Measurements from ENCODE around the gene ZC3HAV1. TPM values are rescaled to one million over a fixed set of nuclear protein-coding genes. Genes with fewer than 3 reads are reported as not detected.
A peak's percentile ranks its signal among the peaks of the same experiment; 100 is the strongest.

ZC3HAV1 gene
- 10 to 100 TPM; 28.8 to 50.8 (median 39.1) TPM for total RNA-seq
- 10 to 100 TPM in 1 of 3 donors, 1 to 10 TPM in 2; 7.7 to 33.6 (median 9.9) TPM for polyA plus RNA-seq
- long read RNA-seq, donor 1, full-length matches to known transcripts: 5 of 5 reads
- long read RNA-seq, donor 1, partial matches to known transcripts: 0 of 5 reads
- long read RNA-seq, donor 1, other reads (novel, unspliced or antisense): 0 of 5 reads
- long read RNA-seq, donor 2, full-length matches to known transcripts: 5 of 5 reads
- long read RNA-seq, donor 2, partial matches to known transcripts: 0 of 5 reads
- long read RNA-seq, donor 2, other reads (novel, unspliced or antisense): 0 of 5 reads
- long read RNA-seq, donor 3, full-length matches to known transcripts: 3 of 3 reads
- long read RNA-seq, donor 3, partial matches to known transcripts: 0 of 3 reads
- long read RNA-seq, donor 3, other reads (novel, unspliced or antisense): 0 of 3 reads
- long read RNA-seq, donor 4, full-length matches to known transcripts: 7 of 30 reads
- long read RNA-seq, donor 4, partial matches to known transcripts: 4 of 30 reads
- long read RNA-seq, donor 4, other reads (novel, unspliced or antisense): 19 of 30 reads
- long read RNA-seq, donor 5, full-length matches to known transcripts: 31 of 42 reads
- long read RNA-seq, donor 5, partial matches to known transcripts: 9 of 42 reads
- long read RNA-seq, donor 5, other reads (novel, unspliced or antisense): 2 of 42 reads
- long read RNA-seq, donor 6, partial matches to known transcripts: 1 of 9 reads
- long read RNA-seq, donor 6, other reads (novel, unspliced or antisense): 7 of 9 reads
- long read RNA-seq, donor 7, full-length matches to known transcripts: 1 of 1 reads
- long read RNA-seq, donor 7, partial matches to known transcripts: 0 of 1 reads
- long read RNA-seq, donor 7, other reads (novel, unspliced or antisense): 0 of 1 reads
- long read RNA-seq, donor 8, full-length matches to known transcripts: 3 of 24 reads
- long read RNA-seq, donor 8, partial matches to known transcripts: 21 of 24 reads
- long read RNA-seq, donor 8, other reads (novel, unspliced or antisense): 0 of 24 reads
- long read RNA-seq, donor 9, full-length matches to known transcripts: 5 of 5 reads
- long read RNA-seq, donor 9, partial matches to known transcripts: 0 of 5 reads
- long read RNA-seq, donor 9, other reads (novel, unspliced or antisense): 0 of 5 reads
- long read RNA-seq, donor 10: 0 reads

DNA sequence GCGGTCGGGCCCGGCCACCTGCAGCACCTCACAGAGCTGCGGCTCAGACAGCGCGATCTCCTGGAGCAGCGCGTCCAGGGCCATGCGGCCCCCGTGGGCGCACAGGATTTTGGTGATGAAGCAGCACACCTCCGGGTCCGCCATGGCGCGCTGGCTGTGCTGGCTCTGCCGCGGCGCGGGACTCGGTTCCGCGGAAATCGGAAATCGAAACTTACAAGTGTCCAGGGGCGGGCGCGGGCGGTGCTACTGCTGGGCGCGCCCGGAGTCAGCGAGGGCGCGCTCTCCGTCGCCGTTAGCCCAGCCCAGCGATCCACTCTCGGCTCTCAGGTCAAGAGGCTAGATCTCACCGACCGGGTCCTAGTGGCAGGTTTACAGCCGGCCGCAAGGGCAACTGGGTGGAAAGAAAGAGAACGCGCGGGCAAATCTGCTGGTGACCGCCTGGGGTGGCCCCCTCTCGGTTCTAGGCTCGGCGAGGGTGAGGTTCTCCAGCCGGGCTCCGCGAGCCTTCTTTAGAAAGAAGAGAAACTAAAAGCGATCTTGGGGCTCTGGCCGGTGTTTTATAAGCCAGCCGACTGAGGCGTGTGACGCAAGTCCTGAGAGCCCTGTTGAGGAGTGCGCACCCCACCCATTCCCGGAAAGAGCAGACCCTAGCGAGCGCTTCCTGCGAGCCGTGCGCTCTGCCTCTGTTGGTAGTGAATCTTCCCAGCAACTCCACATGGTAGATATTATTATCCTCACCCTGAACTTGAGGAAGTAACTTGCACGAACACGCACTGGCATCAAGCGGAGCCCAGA, at the start of gene ZC3HAV1:
TSS of gene ZC3HAV1 (minus strand) at position 533 of the 795 bp plus-strand sequence. CDS start at position 144, 389 bp downstream.
- H3K4me3 ChIP-seq: peak within 1 kb of the TSS; percentile 66 to 94 (median 84)
- peak within 1 kb of the TSS; percentile 89 to 99 (median 94) for H3K27ac ChIP-seq
- whole genome bisulfite sequencing, 4 donors: 0 to 1% (median 0%) methylated on average over 28 to 68 of the region's 68 CpGs
- intact Hi-C loops (cut with DNase I): loop anchor here in 1 of 2 donors (10.0 kb wide), 1 partner anchor 215 kb away; no protein-coding TSS in a partner anchor
- no peaks in the 10 kb centered on the region for H3K9me3 ChIP-seq (replicated peaks in 1 of 3)
- peak; percentile 81 to 96 (median 91) for DNase-seq
- peak; percentile 78 to 91 for TF ChIP-seq POLR2A (IDR thresholded peaks at IDR 0.05)
- TF ChIP-seq, protein P1, sequence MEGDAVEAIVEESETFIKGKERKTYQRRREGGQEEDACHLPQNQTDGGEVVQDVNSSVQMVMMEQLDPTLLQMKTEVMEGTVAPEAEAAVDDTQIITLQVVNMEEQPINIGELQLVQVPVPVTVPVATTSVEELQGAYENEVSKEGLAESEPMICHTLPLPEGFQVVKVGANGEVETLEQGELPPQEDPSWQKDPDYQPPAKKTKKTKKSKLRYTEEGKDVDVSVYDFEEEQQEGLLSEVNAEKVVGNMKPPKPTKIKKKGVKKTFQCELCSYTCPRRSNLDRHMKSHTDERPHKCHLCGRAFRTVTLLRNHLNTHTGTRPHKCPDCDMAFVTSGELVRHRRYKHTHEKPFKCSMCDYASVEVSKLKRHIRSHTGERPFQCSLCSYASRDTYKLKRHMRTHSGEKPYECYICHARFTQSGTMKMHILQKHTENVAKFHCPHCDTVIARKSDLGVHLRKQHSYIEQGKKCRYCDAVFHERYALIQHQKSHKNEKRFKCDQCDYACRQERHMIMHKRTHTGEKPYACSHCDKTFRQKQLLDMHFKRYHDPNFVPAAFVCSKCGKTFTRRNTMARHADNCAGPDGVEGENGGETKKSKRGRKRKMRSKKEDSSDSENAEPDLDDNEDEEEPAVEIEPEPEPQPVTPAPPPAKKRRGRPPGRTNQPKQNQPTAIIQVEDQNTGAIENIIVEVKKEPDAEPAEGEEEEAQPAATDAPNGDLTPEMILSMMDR (IDR thresholded peaks at IDR 0.05): peak in 3 of 6 experiments; percentile 10 to 36 (median 30)
- no peaks in the 10 kb centered on the region for H3K36me3 ChIP-seq (replicated peaks in 1 of 2)
- H3K27me3 ChIP-seq: no peaks in the 10 kb centered on the region
- peaks cover 7 to 30% of the 10 kb centered on the region in 2 donors for H3K4me1 ChIP-seq (replicated peaks in 1 of 2)

DNA sequence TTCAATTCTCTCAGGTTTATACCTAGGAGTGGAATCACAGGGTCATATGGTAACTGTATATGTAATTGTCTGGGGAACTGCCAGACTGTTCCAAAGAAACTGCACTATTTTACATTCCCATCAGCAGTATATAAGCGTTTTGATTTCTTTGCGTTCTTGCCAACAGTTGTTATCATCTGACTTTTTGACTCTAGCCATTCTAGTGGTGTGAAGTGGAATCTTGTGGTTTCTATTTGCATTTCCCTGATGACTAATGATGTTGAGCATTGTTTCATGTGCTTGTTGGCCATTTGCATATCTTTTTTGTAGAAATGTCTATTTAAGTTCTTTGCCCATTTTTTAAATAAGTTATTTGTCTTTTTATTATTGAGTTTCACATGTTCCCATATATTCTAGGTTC, 44.3 kb upstream of the ZC3HAV1 start:
- H3K9me3 ChIP-seq (replicated peaks in 1 of 3): no peaks in the 10 kb centered on the region
- no peak for DNase-seq
- no peaks in the 10 kb centered on the region for H3K4me1 ChIP-seq (replicated peaks in 1 of 2)
- H3K27me3 ChIP-seq: no peaks in the 10 kb centered on the region
- intact Hi-C loops (cut with DNase I): no loop called here
- TF ChIP-seq POLR2A (IDR thresholded peaks at IDR 0.05): no peak
- TF ChIP-seq, protein P1 (IDR thresholded peaks at IDR 0.05): no peak
- H3K36me3 ChIP-seq (replicated peaks in 1 of 2): no peaks in the 10 kb centered on the region
- H3K4me3 ChIP-seq: no peak overlapping the region
- no peak overlapping the region for H3K27ac ChIP-seq
- WGBS, 4 donors: 49 to 73% (median 70%) methylated on average over 2 of the region's 2 CpGs

DNA sequence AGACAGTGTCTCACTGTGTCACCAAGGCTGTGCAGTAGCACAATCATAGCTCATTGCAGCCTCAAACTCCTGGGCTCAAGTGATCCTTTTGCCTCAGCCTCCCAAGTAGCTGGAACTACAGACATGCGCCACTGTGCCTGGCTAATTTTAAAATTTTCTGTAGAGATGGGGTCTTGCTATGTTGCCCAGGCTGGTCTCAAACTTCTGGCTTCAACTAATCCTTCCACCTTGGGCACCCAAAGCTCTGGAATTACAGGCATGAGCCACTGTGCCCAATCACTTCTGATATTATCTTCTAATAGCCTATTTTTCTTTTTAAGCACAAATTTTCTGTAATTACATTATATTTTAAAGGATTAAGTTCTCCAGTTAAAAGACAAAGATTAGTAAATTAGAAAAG, 42.6 kb upstream of the ZC3HAV1 start:
- Histone ChIP-seq H3K4me3 (no peak overlapping the region), H3K4me1 (replicated peaks in 1 of 2) (no peaks in the 10 kb centered on the region), H3K36me3 (replicated peaks in 1 of 2) (no peaks in the 10 kb centered on the region), H3K9me3 (replicated peaks in 1 of 3) (no peaks in the 10 kb centered on the region), H3K27me3 (no peaks in the 10 kb centered on the region), H3K27ac (no peak overlapping the region)
- intact Hi-C loops (cut with DNase I): no loop called here
- DNase-seq: no peak
- WGBS, 4 donors: 95 to 100% (median 100%) methylated on average over 1 of the region's 1 CpG
- no peak for TF ChIP-seq POLR2A (IDR thresholded peaks at IDR 0.05)
- TF ChIP-seq, protein P1 (IDR thresholded peaks at IDR 0.05): no peak

Measured in adrenal gland (tissue), 19 donors.